GM18909 (cell line): ENCODE measurements around the gene OSBPL5.

ENCODE experiments used
- ATAC-seq: cut with Tn5 transposase; IDR thresholded peaks from one replicate; pipeline ENCODE4 v1.9.1; 2021; ENCODE audit warnings: mild to moderate bottlenecking; ENCODE audit not compliant: unreplicated experiment, poor library complexity

OSBPL5 gene

GRCh38 chr11:3091081-3091845, 73.8 kb downstream of the OSBPL5 start:
- no peak for ATAC-seq

GRCh38 chr11:3090096-3090901, 74.8 kb downstream of the OSBPL5 start:
- no peak for ATAC-seq

- ATAC-seq = no peak
These were observed 75.7 kb downstream of the OSBPL5 start for GRCh38 chr11:3089236-3090061.

GRCh38 chr11:3088806-3089205, 76.3 kb downstream of the OSBPL5 start:
- no peak for ATAC-seq

GRCh38 chr11:3087821-3088800, 77.0 kb downstream of the OSBPL5 start:
- ATAC-seq = no peak

GRCh38 chr11:3087373-3087772, 77.7 kb downstream of the OSBPL5 start:
- ATAC-seq = no peak

GRCh38 chr11:3086671-3087150, 78.4 kb downstream of the OSBPL5 start:
- ATAC-seq = no peak

GRCh38 chr11:3086114-3086513, 79.0 kb downstream of the OSBPL5 start:
- no peak for ATAC-seq

- no peak for ATAC-seq
These were observed 80.1 kb downstream of the OSBPL5 start for GRCh38 chr11:3085052-3085451.

- no peak for ATAC-seq
These were observed 81.8 kb downstream of the OSBPL5 start for GRCh38 chr11:3083321-3083720.

- ATAC-seq = no peak
These were observed 83.7 kb downstream of the OSBPL5 start for GRCh38 chr11:3081386-3081751.

- ATAC-seq = no peak
These were observed 84.3 kb downstream of the OSBPL5 start for GRCh38 chr11:3080733-3081385.

GRCh38 chr11:3080104-3080503, 85.0 kb downstream of the OSBPL5 start:
- ATAC-seq = no peak

- ATAC-seq = no peak
These were observed 87.2 kb downstream of the OSBPL5 start for GRCh38 chr11:3077846-3078440.

- ATAC-seq = no peak
These were observed 87.8 kb downstream of the OSBPL5 start for GRCh38 chr11:3077189-3077836.

- ATAC-seq = no peak
These were observed 90.1 kb downstream of the OSBPL5 start for GRCh38 chr11:3074912-3075589.

GRCh38 chr11:3073029-3073435, 92.1 kb downstream of the OSBPL5 start:
- no peak for ATAC-seq

- no peak for ATAC-seq
These were observed 95.7 kb downstream of the OSBPL5 start for GRCh38 chr11:3069425-3069824.
